Esophagus squamous epithelium (tissue), 4 donors: ENCODE measurements around the gene TMEM236.

ENCODE experiments used
- POLR2A ChIP-seq, 4 donors: fragments of 450-650 bp; IDR thresholded peaks; one replicate each; pipeline ENCODE4 v1.6.1; 2017; ENCODE audit warnings: antibody characterized with exemption in 4 of 4, mild to moderate bottlenecking in 4 of 4, moderate library complexity in 3 of 4
- TF ChIP-seq, protein P1 (sequence below), 6 experiments: fragments of 450-650 bp in 4 of 6; fragments of 200-600 bp in 2 of 6; sonication (generic) in 2 of 6; IDR thresholded peaks; one replicate each; pipeline ENCODE4 v1.5.1; 2016 to 2019; ENCODE audit warnings: antibody characterized with exemption in 6 of 6, mild to moderate bottlenecking in 4 of 6, moderate library complexity in 4 of 6

DNA sequence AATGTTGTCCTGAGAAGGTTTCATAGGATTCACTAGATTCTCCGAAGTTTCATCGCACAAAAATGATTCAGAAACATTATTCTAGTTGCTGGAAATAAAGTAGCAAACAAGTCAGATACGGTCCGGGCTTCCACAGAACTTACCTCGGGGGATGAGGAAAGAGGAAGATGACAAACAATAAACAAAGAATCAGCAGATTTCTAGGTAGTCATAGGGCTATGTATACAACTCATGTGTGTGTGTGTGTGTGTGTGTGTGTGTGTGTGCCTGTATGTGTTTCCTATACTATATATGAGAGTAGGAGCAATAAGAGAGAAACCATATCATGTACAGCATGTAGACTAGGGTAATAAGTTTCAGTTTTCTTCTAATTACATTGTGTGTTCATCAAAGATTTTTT lies 16.5 kb downstream of the TMEM236 start:
- no peak for TF ChIP-seq POLR2A (IDR thresholded peaks at IDR 0.05)
- TF ChIP-seq, protein P1, sequence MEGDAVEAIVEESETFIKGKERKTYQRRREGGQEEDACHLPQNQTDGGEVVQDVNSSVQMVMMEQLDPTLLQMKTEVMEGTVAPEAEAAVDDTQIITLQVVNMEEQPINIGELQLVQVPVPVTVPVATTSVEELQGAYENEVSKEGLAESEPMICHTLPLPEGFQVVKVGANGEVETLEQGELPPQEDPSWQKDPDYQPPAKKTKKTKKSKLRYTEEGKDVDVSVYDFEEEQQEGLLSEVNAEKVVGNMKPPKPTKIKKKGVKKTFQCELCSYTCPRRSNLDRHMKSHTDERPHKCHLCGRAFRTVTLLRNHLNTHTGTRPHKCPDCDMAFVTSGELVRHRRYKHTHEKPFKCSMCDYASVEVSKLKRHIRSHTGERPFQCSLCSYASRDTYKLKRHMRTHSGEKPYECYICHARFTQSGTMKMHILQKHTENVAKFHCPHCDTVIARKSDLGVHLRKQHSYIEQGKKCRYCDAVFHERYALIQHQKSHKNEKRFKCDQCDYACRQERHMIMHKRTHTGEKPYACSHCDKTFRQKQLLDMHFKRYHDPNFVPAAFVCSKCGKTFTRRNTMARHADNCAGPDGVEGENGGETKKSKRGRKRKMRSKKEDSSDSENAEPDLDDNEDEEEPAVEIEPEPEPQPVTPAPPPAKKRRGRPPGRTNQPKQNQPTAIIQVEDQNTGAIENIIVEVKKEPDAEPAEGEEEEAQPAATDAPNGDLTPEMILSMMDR (IDR thresholded peaks at IDR 0.05), result no peak
